Stimulated activated memory B cell treated with anti-CD40 and anti-IgM and Interleukin-4, amounts not matched to agents 10 μg/mL and 1 μg/mL and 100 μg/mL, for 72 hours (primary cell): ENCODE measurements around the gene SLC17A1.

Experiments used
- ATAC-seq: fragments of 150-1000 bp; cut with Tn5 transposase; 2 replicates; pipeline ENCODE4 v1.10.0; 2021
- H3K27ac Mint-ChIP-seq: one replicate; pipeline ENCODE4 v1.8.0; 2022; ENCODE audit warnings: mild to moderate bottlenecking, mixed read lengths
- H3K27me3 Mint-ChIP-seq: one replicate; pipeline ENCODE4 v1.8.0; 2022; ENCODE audit warnings: mixed read lengths
- H3K36me3 Mint-ChIP-seq: one replicate; pipeline ENCODE4 v1.8.0; 2022; ENCODE audit warnings: mixed read lengths
- H3K4me1 Mint-ChIP-seq: one replicate; pipeline ENCODE4 v1.8.0; 2022; ENCODE audit warnings: mixed read lengths
- H3K4me3 Mint-ChIP-seq: one replicate; pipeline ENCODE4 v1.8.0; 2022; ENCODE audit warnings: mild to moderate bottlenecking, moderate library complexity, mixed read lengths
- H3K9me3 Mint-ChIP-seq: one replicate; pipeline ENCODE4 v1.8.0; 2022; ENCODE audit warnings: mixed read lengths

SLC17A1 gene, protein sequence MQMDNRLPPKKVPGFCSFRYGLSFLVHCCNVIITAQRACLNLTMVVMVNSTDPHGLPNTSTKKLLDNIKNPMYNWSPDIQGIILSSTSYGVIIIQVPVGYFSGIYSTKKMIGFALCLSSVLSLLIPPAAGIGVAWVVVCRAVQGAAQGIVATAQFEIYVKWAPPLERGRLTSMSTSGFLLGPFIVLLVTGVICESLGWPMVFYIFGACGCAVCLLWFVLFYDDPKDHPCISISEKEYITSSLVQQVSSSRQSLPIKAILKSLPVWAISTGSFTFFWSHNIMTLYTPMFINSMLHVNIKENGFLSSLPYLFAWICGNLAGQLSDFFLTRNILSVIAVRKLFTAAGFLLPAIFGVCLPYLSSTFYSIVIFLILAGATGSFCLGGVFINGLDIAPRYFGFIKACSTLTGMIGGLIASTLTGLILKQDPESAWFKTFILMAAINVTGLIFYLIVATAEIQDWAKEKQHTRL

GRCh38 chr6:25831532-25832306 is at the start of gene SLC17A1:
Gene SLC17A1 (minus strand): TSS chr6:25832052. CDS start chr6:25830557, 1,495 bp downstream.
- Mint-ChIP-seq H3K27ac (no peak within 1 kb of the TSS), H3K4me1 (no peaks in the 10 kb centered on the region), H3K27me3 (peaks cover 28% of the 10 kb centered on the region), H3K36me3 (no peaks in the 10 kb centered on the region), H3K4me3 (no peak within 1 kb of the TSS), H3K9me3 (no peaks in the 10 kb centered on the region)
- ATAC-seq, result no peak

DNA sequence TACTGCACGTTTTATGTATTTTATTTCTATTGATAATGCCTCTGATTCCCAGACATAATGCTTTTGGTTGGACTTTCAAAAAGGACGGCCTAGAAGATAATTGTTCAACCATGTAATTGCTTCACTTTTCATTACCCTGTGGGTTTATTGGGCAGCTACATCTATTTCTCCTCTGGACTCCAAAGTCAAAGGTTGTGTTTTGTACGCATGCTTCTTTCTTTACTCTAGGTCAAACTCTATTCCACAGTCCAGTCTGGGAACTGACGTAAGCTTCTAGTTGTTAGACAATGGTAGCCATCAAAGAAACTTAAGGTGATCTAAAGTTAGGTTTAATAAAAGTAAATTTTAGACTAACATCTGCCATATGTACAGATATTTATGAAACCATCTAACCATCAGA is 48.7 kb upstream of the SLC17A1 start:
- no peaks in the 10 kb centered on the region for H3K9me3 Mint-ChIP-seq
- no peak overlapping the region for H3K4me3 Mint-ChIP-seq
- H3K27me3 Mint-ChIP-seq, result peaks cover 19% of the 10 kb centered on the region
- ATAC-seq, result no peak
- H3K4me1 Mint-ChIP-seq, result no peaks in the 10 kb centered on the region
- no peak overlapping the region for H3K27ac Mint-ChIP-seq
- H3K36me3 Mint-ChIP-seq, result no peaks in the 10 kb centered on the region

- H3K9me3 Mint-ChIP-seq, result no peaks in the 10 kb centered on the region
- no peak for ATAC-seq
- no peak overlapping the region for H3K4me3 Mint-ChIP-seq
- no peak overlapping the region for H3K27ac Mint-ChIP-seq
- H3K27me3 Mint-ChIP-seq, result peaks cover 19% of the 10 kb centered on the region
- no peaks in the 10 kb centered on the region for H3K4me1 Mint-ChIP-seq
- H3K36me3 Mint-ChIP-seq, result no peaks in the 10 kb centered on the region
Observed at GRCh38 chr6:25878721-25879322, 47.0 kb upstream of the SLC17A1 start.

DNA sequence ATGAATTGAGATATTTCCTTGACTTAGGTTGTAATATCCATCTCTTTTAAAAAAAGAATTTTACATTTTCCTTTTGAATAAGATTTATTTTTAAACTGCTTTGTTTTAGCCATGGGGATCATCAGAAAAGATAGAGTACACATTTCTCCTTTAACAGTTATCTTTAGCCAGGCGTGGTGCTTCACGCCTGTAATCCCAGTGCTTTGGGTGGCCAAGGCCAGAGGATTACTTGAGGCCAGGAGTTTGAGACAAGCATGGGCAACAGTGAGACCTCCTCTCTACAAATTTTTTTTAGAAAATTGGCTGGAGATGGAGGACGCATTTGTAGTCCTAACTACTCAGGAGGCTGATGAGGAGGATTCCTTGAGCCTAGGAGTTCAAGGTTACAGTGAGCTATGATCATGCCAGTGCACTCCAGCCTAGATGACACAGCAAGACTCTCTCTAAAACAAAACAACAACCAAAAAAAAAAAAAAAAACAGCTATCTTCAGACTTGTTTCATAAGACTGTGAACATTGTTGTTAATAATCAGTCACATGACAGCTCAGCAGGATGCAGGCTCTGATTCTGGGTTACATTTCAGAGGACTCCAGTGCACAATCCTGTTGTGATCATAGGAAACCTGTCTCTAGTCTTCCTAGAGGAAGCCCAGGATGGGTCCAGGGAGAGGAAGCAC is 44.2 kb upstream of the SLC17A1 start:
- ATAC-seq, result no peak
- Mint-ChIP-seq H3K27me3 (peaks cover 19% of the 10 kb centered on the region), H3K4me1 (peaks cover 7% of the 10 kb centered on the region), H3K9me3 (no peaks in the 10 kb centered on the region), H3K27ac (no peak overlapping the region), H3K36me3 (no peaks in the 10 kb centered on the region), H3K4me3 (no peak overlapping the region)

DNA sequence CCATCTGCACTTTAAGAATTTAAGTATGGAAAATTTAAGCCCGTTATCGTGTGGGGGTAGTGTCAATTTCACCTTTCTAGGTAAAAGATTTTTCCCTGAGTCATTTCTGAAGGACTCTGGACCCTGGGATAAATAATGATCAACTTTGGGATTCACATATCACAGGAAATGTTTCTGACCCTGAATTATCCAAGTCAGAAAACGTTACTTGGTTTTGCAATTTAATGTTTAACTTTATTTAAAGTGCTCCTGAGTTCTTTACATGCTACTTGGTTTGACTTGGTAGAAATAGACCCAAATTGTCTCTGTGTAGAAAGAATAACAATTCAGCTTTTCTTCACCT is 43.7 kb upstream of the SLC17A1 start:
- Mint-ChIP-seq H3K36me3 (no peaks in the 10 kb centered on the region), H3K9me3 (no peaks in the 10 kb centered on the region), H3K4me3 (no peak overlapping the region), H3K27me3 (peaks cover 19% of the 10 kb centered on the region), H3K4me1 (peaks cover 7% of the 10 kb centered on the region), H3K27ac (no peak overlapping the region)
- no peak for ATAC-seq

DNA sequence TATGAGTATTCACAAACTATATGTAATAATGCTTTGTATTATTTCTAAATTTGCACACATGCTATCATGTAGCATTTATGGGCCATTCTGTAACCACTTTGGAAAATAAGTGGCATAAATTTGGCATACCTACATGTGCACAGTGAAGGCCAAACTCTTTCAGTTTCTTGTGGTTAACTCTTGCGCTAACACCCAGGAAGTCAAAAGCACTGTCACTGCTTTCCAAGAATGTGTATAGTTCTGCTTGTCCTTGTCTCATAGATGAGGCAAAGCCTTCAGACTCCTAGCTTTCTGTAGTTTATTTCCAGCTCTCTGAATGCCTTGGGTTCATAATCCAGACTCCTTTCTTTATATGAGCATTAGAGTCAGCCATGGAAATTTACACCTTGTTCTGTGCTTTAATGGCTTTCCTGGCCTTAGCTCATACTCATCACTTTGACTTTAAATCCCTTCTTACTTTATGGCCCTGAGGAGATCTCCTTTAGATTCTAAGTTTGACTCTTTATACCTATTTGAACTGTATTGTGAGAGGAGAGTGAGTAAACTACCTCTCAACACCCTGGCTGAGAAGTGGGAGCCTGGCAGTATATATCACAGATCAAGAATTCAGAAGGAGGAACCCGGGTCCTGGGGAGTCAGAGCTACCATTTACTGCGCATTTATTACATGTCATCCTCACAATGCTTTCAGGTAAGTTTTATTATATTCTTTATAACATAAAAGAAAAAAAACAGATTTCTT is 43.1 kb upstream of the SLC17A1 start:
- Mint-ChIP-seq H3K4me3 (no peak overlapping the region), H3K36me3 (no peaks in the 10 kb centered on the region)

DNA sequence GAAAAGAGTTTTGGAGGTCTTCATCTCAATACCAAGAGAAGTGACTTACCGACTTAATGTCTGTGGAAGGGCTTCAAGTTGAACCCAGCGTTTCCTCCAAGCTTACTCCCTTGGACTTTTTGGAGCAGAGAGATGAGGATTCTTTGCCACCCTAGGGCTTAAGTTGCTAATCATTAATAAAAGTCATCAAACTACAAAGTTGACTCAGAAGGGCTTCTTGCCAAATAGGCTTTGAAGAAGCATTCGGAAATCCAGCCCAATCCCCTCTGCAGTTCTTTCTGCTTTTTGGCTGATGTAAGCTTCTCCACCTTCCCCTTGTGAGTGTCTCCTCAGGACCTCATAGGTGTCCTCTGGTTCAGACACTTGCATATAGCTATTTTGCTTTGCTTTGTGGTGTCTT is 42.3 kb upstream of the SLC17A1 start, which contains the start of gene SLC17A3:
Gene SLC17A3 (minus strand): TSS at position 126 of the 400 bp plus-strand sequence. CDS start 5,856 bp downstream, outside the sequence.
- Mint-ChIP-seq H3K4me3 (no peak within 1 kb of the TSS), H3K9me3 (no peaks in the 10 kb centered on the region), H3K4me1 (peaks cover 7% of the 10 kb centered on the region), H3K36me3 (no peaks in the 10 kb centered on the region), H3K27me3 (peaks cover 17% of the 10 kb centered on the region), H3K27ac (no peak within 1 kb of the TSS)
- ATAC-seq, result no peak

More for the DNA sequence above, 43.1 kb upstream of the SLC17A1 start:
- Mint-ChIP-seq H3K4me1 (peaks cover 7% of the 10 kb centered on the region), H3K27me3 (peaks cover 19% of the 10 kb centered on the region), H3K9me3 (no peaks in the 10 kb centered on the region), H3K27ac (no peak overlapping the region)
- ATAC-seq, result no peak

DNA sequence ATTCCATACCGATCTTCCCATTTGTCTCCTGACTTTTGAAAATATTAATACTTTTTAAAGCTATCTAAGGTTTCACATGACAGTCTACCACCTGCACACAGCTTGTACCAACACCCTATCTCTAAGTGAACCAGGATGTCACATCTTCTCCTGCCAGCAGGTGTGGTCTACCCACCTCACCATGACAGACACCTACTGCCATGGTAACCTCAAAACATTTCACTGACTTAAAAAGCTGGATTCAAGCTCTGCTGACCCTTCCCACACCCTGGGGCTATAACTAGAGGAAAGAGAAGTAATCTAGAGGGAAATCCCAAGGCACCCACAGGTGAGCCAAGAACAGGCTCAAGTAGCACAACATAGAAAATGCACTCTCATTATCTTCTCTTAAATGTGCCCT is 41.0 kb upstream of the SLC17A1 start:
- peaks cover 7% of the 10 kb centered on the region for H3K4me1 Mint-ChIP-seq
- no peak overlapping the region for H3K4me3 Mint-ChIP-seq
- peaks cover 9% of the 10 kb centered on the region for H3K27me3 Mint-ChIP-seq
- no peak overlapping the region for H3K27ac Mint-ChIP-seq
- ATAC-seq, result no peak
- H3K36me3 Mint-ChIP-seq, result no peaks in the 10 kb centered on the region
- no peaks in the 10 kb centered on the region for H3K9me3 Mint-ChIP-seq

DNA sequence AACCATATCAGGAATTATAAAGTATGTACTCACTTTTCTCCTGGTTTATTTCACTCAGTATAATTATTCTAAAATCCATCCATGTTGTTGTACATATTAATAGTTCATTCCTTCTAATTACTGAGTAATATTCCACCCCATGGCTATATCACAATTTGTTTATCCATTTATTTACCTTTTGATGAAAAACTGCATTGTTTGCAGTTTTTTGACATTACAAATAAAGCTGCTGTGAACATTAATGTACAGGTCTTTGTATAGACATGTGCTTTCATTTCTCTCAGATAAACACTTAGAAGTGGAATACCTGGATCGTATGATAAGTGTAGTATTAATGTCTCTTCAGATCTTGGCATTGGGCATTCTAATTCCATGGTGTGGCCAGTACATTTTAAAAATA is 38.0 kb upstream of the SLC17A1 start:
- no peak for ATAC-seq
- Mint-ChIP-seq H3K4me1 (peaks cover 7% of the 10 kb centered on the region), H3K36me3 (no peaks in the 10 kb centered on the region), H3K4me3 (no peak overlapping the region), H3K27ac (no peak overlapping the region), H3K9me3 (no peaks in the 10 kb centered on the region), H3K27me3 (peaks cover 3% of the 10 kb centered on the region)

GRCh38 chr6:25868436-25869183 is 36.8 kb upstream of the SLC17A1 start:
- no peak overlapping the region for H3K4me3 Mint-ChIP-seq
- H3K9me3 Mint-ChIP-seq, result no peaks in the 10 kb centered on the region
- H3K27me3 Mint-ChIP-seq, result peaks cover 15% of the 10 kb centered on the region
- H3K27ac Mint-ChIP-seq, result no peak overlapping the region
- no peaks in the 10 kb centered on the region for H3K36me3 Mint-ChIP-seq
- no peak for ATAC-seq
- H3K4me1 Mint-ChIP-seq, result peaks cover 7% of the 10 kb centered on the region

DNA sequence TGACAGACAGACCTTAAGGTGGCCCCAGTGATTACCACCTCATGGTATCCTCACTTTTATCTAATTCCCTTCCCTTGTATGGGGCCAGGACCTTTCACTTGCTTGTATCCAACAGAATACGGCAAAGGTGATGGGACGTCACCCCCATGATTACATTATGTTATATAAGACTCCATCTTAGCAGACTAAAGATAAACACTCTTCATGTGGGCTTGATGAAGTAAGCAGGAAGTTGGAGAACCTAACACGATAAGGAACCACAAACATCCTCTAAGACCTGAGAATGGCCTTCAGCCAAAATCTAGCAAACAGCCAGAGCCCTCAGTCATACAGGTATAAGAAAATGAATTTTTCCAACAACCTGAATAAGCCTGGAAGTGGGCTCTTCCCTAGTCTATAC is 34.2 kb upstream of the SLC17A1 start:
- no peaks in the 10 kb centered on the region for H3K4me1 Mint-ChIP-seq
- H3K27ac Mint-ChIP-seq, result no peak overlapping the region
- H3K27me3 Mint-ChIP-seq, result peaks cover 26% of the 10 kb centered on the region
- ATAC-seq, result no peak
- H3K4me3 Mint-ChIP-seq, result no peak overlapping the region
- H3K9me3 Mint-ChIP-seq, result no peaks in the 10 kb centered on the region
- no peaks in the 10 kb centered on the region for H3K36me3 Mint-ChIP-seq

- H3K27ac Mint-ChIP-seq, result no peak overlapping the region
- H3K9me3 Mint-ChIP-seq, result no peaks in the 10 kb centered on the region
- peaks cover 37% of the 10 kb centered on the region for H3K27me3 Mint-ChIP-seq
- no peak overlapping the region for H3K4me3 Mint-ChIP-seq
- H3K4me1 Mint-ChIP-seq, result no peaks in the 10 kb centered on the region
- no peak for ATAC-seq
- H3K36me3 Mint-ChIP-seq, result no peaks in the 10 kb centered on the region
Observed at GRCh38 chr6:25863360-25863759, 31.5 kb upstream of the SLC17A1 start.

- Mint-ChIP-seq H3K36me3 (no peaks in the 10 kb centered on the region), H3K27me3 (peaks cover 48% of the 10 kb centered on the region), H3K4me3 (no peak overlapping the region), H3K9me3 (no peaks in the 10 kb centered on the region), H3K4me1 (no peaks in the 10 kb centered on the region), H3K27ac (no peak overlapping the region)
- ATAC-seq, result no peak
Observed at GRCh38 chr6:25862199-25862598, 30.3 kb upstream of the SLC17A1 start.

GRCh38 chr6:25852756-25853155 is 20.9 kb upstream of the SLC17A1 start:
- no peak for ATAC-seq
- Mint-ChIP-seq H3K36me3 (no peaks in the 10 kb centered on the region), H3K27ac (no peak overlapping the region), H3K9me3 (peaks cover 3% of the 10 kb centered on the region), H3K4me1 (peaks cover 6% of the 10 kb centered on the region), H3K27me3 (peaks cover 25% of the 10 kb centered on the region), H3K4me3 (no peak overlapping the region)
